HFF-Myc (cell line): ENCODE data around the gene UNC13C.

ENCODE experiments used
- DNase-seq: peaks from one replicate; pipeline ENCODE4 v3.0.0-alpha.2; 2011; ENCODE audit warnings: low read depth; ENCODE audit errors: extremely low read depth
- H3K4me3 ChIP-seq: replicated peaks from 2 replicates; pipeline ENCODE4 v1.5.1; 2011; ENCODE audit warnings: low read depth, mild to moderate bottlenecking, control low read depth, low read length
- TF ChIP-seq, protein P1 (sequence below): IDR thresholded peaks from 2 replicates; pipeline ENCODE4 v1.5.1; 2012; ENCODE audit warnings: mild to moderate bottlenecking, low read depth, low read length, control low read depth; ENCODE audit errors: missing control alignments

UNC13C gene

DNA sequence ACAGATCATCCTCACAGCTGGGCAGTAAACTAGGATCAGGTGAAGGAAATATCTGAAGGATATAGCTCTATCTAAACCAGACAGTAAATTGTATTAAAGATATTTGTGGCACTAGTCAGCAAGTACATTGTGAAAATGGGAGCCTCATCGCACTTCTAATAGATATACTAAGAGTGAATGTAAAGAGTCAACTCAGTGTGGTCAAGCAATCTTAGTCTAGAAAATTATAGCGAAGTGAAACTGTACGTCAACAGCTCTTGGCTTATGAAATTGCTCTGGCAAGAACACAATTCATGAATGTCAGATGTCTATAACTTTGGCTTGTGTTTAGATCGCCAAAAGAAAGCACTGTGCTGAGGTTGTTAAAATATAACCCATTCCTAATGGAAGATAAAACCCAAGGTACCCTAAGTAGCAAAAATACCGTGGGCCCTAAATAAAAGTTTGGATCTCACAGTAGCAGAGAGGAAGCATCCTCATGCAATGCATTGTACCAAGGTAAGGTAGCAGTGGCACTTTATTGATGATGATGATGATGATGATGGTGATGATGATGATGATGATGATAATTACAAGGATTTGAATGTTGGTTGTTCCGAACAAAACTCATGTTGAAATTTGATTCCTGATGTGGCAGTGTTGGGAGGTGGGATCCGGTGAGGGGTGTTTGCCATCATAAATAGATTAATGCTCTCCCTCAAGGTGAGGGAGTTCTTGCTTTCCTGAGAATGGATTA lies 228.5 kb downstream of the UNC13C start:
- no peak for DNase-seq
- TF ChIP-seq, protein P1, sequence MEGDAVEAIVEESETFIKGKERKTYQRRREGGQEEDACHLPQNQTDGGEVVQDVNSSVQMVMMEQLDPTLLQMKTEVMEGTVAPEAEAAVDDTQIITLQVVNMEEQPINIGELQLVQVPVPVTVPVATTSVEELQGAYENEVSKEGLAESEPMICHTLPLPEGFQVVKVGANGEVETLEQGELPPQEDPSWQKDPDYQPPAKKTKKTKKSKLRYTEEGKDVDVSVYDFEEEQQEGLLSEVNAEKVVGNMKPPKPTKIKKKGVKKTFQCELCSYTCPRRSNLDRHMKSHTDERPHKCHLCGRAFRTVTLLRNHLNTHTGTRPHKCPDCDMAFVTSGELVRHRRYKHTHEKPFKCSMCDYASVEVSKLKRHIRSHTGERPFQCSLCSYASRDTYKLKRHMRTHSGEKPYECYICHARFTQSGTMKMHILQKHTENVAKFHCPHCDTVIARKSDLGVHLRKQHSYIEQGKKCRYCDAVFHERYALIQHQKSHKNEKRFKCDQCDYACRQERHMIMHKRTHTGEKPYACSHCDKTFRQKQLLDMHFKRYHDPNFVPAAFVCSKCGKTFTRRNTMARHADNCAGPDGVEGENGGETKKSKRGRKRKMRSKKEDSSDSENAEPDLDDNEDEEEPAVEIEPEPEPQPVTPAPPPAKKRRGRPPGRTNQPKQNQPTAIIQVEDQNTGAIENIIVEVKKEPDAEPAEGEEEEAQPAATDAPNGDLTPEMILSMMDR = no peak
- no peak overlapping the region for H3K4me3 ChIP-seq

DNA sequence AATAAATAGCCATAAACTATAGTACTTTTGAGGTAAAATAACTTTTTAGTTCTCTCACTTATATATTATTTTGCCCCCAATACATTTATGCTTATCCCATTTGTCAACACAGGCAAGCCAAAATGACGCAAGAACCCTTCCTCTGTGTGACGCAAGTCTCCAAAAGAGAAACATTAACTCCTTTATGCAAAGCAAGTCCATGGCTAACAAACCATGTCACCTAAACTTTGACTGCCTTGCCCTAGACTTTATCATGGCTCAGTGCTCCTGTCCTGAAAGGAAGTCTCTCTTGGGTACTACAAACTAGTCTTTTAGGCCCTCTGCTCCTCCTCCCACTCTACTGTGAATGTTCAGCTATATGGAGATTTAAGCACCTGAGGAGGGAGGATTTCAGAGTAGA lies 230.5 kb downstream of the UNC13C start:
- no peak overlapping the region for H3K4me3 ChIP-seq
- TF ChIP-seq, protein P1 = no peak
- DNase-seq = no peak

DNA sequence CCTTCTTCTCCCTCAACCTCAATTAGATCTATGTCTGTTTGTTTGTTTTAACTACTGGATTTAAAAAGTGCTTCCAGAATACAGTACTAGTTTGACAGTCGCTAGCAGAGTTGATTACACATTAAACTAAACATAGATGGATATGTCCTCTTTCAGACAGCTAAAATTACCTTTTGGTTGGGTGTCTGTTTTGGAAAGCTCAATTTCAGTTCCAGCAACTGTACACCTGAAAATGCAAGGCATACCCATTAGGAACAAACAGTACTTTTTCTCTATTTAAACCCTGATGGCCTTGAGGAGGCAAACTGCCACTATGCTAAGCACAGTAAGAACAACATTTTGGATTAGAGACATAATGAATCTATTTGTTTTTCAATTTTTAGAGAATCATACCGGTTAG lies 234.4 kb downstream of the UNC13C start:
- no peak overlapping the region for H3K4me3 ChIP-seq
- TF ChIP-seq, protein P1 = no peak
- no peak for DNase-seq

- DNase-seq = no peak
- H3K4me3 ChIP-seq = no peak overlapping the region
- TF ChIP-seq, protein P1 = no peak
Observed at GRCh38 chr15:54226455-54226854, 248.2 kb downstream of the UNC13C start.

DNA sequence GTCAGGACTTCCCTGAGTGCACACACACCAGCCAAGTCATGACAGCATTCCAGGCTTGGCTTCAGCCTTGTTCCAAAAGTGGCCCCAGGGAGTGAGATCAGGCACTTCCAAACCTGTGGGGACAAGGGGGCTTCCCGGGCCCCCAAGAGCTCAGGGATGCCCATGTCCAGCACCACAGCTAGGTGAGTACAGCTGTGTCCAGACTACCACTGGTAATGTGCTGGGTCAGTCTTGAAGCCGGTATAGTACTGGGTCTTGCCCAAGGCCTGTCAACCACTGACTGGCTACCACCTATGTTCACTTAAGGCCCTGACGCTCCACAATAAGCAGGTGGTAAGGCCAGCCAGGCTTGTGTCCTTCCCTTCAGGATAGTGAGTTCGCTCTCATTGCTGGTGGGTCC lies 249.3 kb downstream of the UNC13C start:
- DNase-seq = no peak
- no peak overlapping the region for H3K4me3 ChIP-seq
- TF ChIP-seq, protein P1 = no peak

DNA sequence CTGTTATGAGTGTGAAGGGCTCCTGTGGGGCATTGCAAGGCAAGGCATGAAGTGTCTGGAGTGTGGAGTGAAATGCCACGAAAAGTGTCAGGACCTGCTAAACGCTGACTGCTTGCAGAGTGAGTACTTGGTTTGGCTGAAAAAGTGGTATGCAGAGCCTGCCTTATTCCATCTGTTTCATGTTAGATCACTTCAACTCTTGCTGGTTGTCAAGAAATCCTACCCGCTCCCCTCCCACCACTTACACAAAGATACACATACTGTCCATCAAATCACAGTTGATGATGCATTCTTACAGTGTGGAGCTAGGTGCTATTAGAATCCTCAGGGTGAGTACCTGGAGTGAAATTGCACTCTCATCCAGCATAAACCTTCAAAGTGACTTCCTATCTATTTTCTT lies 272.1 kb downstream of the UNC13C start:
- DNase-seq = no peak
- no peak overlapping the region for H3K4me3 ChIP-seq
- TF ChIP-seq, protein P1 = no peak

DNA sequence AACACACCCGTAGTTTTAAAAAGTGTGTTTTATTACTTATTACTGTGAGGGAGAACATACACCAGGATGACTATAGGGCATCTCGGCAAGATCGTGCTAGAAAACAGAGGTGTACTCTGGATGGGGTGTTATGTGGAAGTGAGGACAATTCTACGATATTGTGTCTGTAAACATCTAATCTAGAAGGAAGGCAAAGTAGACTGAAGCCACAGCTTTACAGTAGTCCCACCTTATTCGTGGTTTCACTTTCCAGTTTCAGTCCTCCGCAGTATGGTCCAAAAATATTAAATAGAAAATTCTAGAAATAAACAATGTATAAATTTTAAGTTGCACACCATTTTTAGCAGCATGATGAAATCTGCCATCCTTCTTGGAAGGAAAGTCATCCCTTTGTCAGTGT lies 277.9 kb downstream of the UNC13C start:
- TF ChIP-seq, protein P1 = no peak
- H3K4me3 ChIP-seq = no peak overlapping the region
- DNase-seq = no peak
